HAP-1 (cell line): ENCODE data around the gene HRH3.

Source experiments
- DNase-seq, 2 experiments: peaks; one replicate each; pipeline ENCODE4 v3.0.0-alpha.2; 2016 to 2020; ENCODE audit warnings: low spot score in 2 of 2
- H3K27me3 ChIP-seq: fragments of 250-450 bp; sonication (Bioruptor Pico); 2 replicates; pipeline ENCODE4 v1.5.1; 2020; ENCODE audit warnings: low read depth, mild to moderate bottlenecking, moderate library complexity
- H3K36me3 ChIP-seq: fragments of 250-450 bp; sonication (Bioruptor Pico); replicated peaks from 2 replicates; pipeline ENCODE4 v1.5.1; 2020; ENCODE audit warnings: mild to moderate bottlenecking
- H3K4me1 ChIP-seq: fragments of 250-450 bp; sonication (Bioruptor Pico); 2 replicates; pipeline ENCODE4 v1.5.1; 2020; ENCODE audit warnings: mild to moderate bottlenecking
- H3K4me3 ChIP-seq: fragments of 250-450 bp; sonication (Bioruptor Pico); 2 replicates; pipeline ENCODE4 v1.5.1; 2020; ENCODE audit warnings: mild to moderate bottlenecking, moderate library complexity
- H3K9me3 ChIP-seq: fragments of 250-450 bp; sonication (Bioruptor Pico); 2 replicates; pipeline ENCODE4 v1.5.1; 2020; ENCODE audit warnings: mild to moderate bottlenecking, moderate library complexity
- in situ Hi-C: fragments of 300-500 bp; cut with MboI; formaldehyde crosslinking; loops from 3 replicates; pipeline ENCODE4 v1.14.3; 2020; ENCODE audit warnings: low sequenced_read_pairs, inconsistent platforms, mixed read lengths

HRH3 gene

DNA sequence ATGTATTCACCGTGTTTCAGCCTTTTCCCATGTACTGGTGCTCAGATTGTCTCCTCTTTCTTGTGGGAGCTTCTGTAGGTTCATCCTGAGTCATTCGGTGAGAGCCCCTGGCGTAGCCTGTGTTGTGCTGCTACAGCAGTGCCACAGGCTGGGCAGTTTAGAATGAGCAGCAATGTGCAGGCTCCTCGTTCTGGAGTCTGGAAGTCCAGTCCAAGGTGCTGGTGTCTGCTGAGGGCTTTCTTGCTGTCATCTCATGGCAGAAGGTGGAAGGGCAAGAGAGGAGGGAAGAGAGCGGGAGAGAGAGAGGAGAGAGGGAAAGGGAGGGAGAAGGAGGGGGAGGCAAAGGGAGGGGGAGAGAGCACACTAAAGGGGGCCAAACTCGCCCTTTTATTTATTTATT is 33.3 kb upstream of the HRH3 start:
- no peaks in the 10 kb centered on the region for H3K27me3 ChIP-seq
- no peaks in the 10 kb centered on the region for H3K9me3 ChIP-seq
- 0 out of 2 replicates have a peak, but pooled peaks cover 3% of the 10 kb centered on the region for H3K36me3 ChIP-seq
- in situ Hi-C loops: no loop called here
- DNase-seq: no peak
- H3K4me3 ChIP-seq: no peak overlapping the region
- H3K4me1 ChIP-seq: no peaks in the 10 kb centered on the region

DNA sequence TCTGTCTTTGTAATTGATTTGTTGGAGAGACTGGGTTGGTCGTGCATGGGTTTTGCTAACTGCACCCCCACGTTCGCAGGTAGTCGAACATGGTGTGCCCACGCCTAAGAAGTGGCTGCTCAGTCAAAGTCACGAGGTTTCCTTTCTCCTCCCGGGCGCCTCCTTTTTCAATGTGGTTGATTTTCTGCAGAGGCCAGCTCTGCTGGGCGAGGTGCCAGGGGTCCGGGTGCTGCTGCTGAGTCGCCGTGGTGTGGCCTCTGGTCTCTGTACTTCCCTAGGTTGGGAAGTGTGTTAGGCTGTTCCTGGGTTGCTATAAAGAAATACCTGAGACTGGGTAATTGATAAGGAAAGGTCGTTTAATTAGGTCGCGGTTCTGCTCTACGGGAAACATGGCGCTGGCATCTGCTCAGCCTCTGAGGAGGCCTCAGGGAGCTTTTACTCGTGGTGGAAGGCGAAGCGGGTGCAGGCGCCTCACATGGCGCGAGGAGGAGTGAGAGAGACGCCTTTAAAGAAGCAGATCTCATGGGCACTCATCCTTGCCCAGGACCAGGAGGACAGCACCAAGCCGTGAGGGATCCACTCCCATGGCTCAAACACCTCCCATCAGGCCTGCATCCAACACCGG is 32.4 kb upstream of the HRH3 start:
- DNase-seq: no peak
- no peaks in the 10 kb centered on the region for H3K4me1 ChIP-seq
- H3K9me3 ChIP-seq: no peaks in the 10 kb centered on the region
- no peak overlapping the region for H3K4me3 ChIP-seq
- no peaks in the 10 kb centered on the region for H3K27me3 ChIP-seq
- in situ Hi-C loops: no loop called here
- 0 out of 2 replicates have a peak, but pooled peaks cover 3% of the 10 kb centered on the region for H3K36me3 ChIP-seq

DNA sequence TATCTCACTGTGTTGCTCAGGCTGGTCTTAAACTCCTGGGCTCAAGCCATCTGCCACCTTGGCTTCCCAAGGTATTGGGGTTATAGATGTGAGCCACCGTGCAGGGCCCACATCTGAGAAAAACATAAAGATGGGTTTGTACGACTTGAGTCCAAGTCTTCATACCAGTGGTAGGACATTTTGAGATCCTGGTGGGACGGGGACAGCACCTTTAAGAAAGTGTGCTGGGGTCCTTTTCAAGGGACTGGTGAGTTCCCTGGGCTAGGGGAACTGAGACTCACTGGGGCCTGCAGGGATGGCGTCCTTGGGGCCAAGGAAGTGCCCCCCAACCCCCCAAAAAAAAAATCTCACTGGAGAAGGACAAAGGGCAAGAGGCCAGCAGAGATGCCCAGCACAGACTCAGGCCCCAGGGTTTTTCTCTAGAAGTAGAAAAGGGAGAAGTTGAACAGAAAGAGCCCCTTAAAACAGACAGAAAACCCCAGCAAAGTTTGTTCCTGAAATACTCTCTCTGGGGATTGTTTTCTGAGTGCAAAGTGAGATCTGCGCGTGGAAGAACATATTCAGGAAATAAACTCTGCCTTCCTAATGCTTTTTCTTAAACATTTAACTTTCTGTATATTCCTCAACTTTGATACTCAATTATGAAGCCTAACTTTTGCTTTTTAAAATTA is 28.9 kb upstream of the HRH3 start:
- H3K9me3 ChIP-seq: no peaks in the 10 kb centered on the region
- no peak for DNase-seq
- in situ Hi-C loops: no loop called here
- no peak overlapping the region for H3K4me3 ChIP-seq
- no peaks in the 10 kb centered on the region for H3K36me3 ChIP-seq
- no peaks in the 10 kb centered on the region for H3K27me3 ChIP-seq
- H3K4me1 ChIP-seq: no peaks in the 10 kb centered on the region

DNA sequence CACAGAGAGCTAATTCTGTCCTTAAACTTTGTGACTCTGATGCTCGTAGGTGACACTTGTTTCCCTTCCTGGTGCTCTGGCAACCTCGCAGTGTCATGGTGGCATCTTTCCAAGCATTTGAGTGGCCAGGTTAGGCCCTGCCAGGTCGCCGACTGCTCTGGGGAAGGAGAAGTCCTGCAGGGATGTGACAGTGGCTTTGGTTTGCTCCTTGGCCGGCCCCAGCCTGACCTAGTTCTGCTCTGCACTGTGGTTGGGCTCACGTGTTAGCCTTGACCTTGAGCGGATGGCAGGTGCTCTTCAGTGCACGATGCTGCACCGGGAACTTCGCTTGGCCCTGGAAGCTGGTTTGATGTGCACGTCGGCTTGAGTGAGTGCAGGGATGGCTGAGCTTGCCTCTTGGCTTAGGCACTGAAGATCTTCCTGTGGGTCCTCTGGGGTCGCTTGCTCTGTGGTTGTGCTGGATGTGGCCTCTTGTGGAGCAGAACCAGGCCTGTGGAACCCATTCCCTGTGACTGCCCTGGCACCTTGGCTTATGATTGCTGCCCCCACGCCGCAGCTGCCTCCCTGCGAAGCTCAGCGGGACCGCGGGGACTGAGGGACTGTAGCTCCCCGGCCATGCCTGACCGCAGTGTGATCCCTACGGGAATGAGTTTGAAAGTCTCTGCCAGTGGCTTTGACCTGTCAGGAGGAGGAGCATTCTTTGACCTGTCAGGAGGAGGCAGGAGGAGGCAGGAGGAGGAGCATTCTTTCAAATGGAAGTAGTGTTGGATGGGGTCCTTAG is 27.0 kb upstream of the HRH3 start:
- no peak for DNase-seq
- in situ Hi-C loops: no loop called here
- H3K4me1 ChIP-seq: no peaks in the 10 kb centered on the region

DNA sequence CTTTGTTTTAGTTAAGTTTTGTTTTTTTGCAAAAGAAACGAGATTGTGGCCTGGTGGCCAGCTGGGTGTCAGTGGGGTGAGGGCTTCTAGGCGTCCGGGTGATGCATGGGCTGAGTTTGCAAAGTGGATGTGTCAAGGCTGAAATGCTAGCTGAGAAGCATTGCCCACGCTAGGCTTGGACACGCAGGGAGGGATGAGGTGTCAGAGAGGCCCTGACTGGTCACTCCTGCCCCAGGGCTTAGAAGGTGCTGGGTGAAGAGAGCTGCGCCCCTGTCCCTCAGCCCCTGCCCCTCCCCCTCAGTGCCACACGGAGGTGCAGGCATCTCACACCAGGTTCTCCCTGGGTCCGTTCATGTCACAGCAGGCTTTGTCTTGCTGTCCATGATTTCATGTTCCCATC is 26.4 kb upstream of the HRH3 start:
- no peaks in the 10 kb centered on the region for H3K4me1 ChIP-seq
- H3K27me3 ChIP-seq: no peaks in the 10 kb centered on the region
- in situ Hi-C loops: no loop called here
- H3K4me3 ChIP-seq: no peak overlapping the region
- H3K9me3 ChIP-seq: no peaks in the 10 kb centered on the region
- no peak for DNase-seq
- peaks cover 3% of the 10 kb centered on the region for H3K36me3 ChIP-seq

More for the DNA sequence above, 27.0 kb upstream of the HRH3 start:
- Histone ChIP-seq H3K27me3 (no peaks in the 10 kb centered on the region), H3K4me3 (no peak overlapping the region), H3K9me3 (no peaks in the 10 kb centered on the region), H3K36me3 (no peaks in the 10 kb centered on the region)

- H3K4me3 ChIP-seq: no peak overlapping the region
- in situ Hi-C loops: no loop called here
- no peak for DNase-seq
- H3K36me3 ChIP-seq: peaks cover 4% of the 10 kb centered on the region
- H3K27me3 ChIP-seq: no peaks in the 10 kb centered on the region
- no peaks in the 10 kb centered on the region for H3K4me1 ChIP-seq
- H3K9me3 ChIP-seq: no peaks in the 10 kb centered on the region
Observed at GRCh38 chr20:62245911-62246280, 25.8 kb upstream of the HRH3 start.

GRCh38 chr20:62244644-62245108 is 24.6 kb upstream of the HRH3 start:
- no peak overlapping the region for H3K4me3 ChIP-seq
- in situ Hi-C loops: no loop called here
- H3K9me3 ChIP-seq: no peaks in the 10 kb centered on the region
- H3K27me3 ChIP-seq: no peaks in the 10 kb centered on the region
- DNase-seq: no peak
- H3K36me3 ChIP-seq: peaks cover 4% of the 10 kb centered on the region
- H3K4me1 ChIP-seq: peaks cover 3% of the 10 kb centered on the region; the same call in 1 of the 2 replicates

GRCh38 chr20:62243906-62244515 is 23.9 kb upstream of the HRH3 start:
- DNase-seq: no peak
- Histone ChIP-seq H3K4me1 (peaks cover 10% of the 10 kb centered on the region), H3K36me3 (peaks cover 4% of the 10 kb centered on the region), H3K4me3 (no peak overlapping the region), H3K27me3 (no peaks in the 10 kb centered on the region), H3K9me3 (no peaks in the 10 kb centered on the region)
- in situ Hi-C loops: no loop called here

DNA sequence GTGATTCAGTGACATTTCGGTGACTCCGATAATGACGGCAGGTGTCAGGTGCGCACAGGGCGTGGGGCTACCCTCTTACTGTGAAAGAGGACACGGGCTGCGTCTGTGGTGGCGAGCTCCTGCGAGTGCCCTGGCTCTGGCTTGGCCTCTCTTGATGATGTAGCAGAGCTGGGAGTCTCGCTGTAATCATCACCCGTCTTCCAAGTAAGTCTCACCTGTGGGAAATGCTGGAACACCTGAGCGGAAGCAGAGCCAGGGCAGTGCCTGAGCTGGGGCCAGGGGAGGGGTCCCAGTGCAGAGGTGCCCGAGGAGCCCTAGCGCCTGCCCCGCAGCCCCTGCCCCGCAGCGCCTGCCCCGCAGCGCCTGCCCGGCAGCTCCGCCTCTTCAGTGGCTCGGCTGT is 23.0 kb upstream of the HRH3 start:
- in situ Hi-C loops: no loop called here
- Histone ChIP-seq H3K27me3 (no peaks in the 10 kb centered on the region), H3K9me3 (no peaks in the 10 kb centered on the region), H3K4me3 (no peak overlapping the region), H3K4me1 (peaks cover 10% of the 10 kb centered on the region), H3K36me3 (peaks cover 4% of the 10 kb centered on the region)
- DNase-seq: no peak

GRCh38 chr20:62242176-62242575 is 22.1 kb upstream of the HRH3 start:
- no peaks in the 10 kb centered on the region for H3K9me3 ChIP-seq
- peaks cover 4% of the 10 kb centered on the region for H3K36me3 ChIP-seq
- H3K27me3 ChIP-seq: no peaks in the 10 kb centered on the region
- H3K4me3 ChIP-seq: no peak overlapping the region
- in situ Hi-C loops: no loop called here
- H3K4me1 ChIP-seq: peaks cover 13% of the 10 kb centered on the region
- no peak for DNase-seq

DNA sequence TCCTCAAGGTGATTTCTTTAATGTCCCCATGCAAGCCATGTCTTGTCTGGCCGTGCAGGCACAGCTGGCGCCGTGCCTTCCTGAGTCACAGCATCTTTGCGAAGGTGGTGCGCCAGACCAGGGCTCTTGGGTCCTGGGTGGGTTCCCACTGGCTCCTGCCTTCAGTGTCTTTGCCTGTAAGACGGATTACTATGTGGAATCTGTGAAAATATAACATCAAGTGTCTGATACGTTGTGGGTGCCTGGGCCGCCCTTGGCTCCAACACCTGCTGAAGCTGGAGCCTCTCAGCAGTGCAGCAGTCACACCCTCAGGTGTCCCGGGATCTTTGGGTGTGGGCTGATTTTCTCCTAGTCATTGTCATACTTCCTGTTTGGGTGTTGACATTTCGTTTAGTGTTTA is 21.4 kb upstream of the HRH3 start:
- Histone ChIP-seq H3K9me3 (no peaks in the 10 kb centered on the region), H3K27me3 (no peaks in the 10 kb centered on the region), H3K4me3 (no peak overlapping the region), H3K36me3 (peaks cover 4% of the 10 kb centered on the region), H3K4me1 (peaks cover 13% of the 10 kb centered on the region)
- in situ Hi-C loops: no loop called here
- DNase-seq: no peak

DNA sequence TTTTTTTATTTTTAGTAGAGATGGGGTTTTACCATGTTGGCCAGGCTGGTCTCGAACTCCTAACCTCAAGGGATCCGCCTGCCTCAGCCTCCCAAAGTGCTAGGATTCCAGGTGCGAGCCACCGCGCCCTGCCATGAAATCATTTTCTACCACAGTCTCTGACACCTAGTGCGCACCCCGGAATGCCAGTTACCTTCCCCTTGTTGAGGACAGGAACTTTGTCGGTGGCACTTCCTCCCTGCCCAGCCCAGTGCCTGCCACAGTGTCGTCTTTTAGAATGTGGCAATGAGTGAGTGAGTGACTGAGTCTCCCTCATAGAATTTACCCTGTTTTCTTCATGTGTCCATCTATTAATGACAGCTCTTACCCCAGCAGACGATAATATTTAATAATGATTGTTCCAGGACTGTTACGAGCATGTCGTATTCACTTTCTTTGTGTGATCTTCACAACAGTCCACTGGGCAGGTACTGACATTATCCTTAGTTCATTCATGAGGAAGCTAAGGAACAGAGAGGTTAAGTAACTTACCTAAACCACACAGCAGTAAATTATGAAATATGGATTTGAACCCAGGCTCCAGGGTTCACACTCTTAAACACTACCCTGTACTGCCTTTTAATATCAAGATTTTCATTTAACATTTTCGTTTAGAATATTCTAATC is 20.1 kb upstream of the HRH3 start:
- Histone ChIP-seq H3K36me3 (peaks cover 4% of the 10 kb centered on the region), H3K9me3 (no peaks in the 10 kb centered on the region), H3K4me1 (peaks cover 13% of the 10 kb centered on the region), H3K27me3 (no peaks in the 10 kb centered on the region), H3K4me3 (peak overlapping the region; percentile 58)
- no peak for DNase-seq
- in situ Hi-C loops: no loop called here

GRCh38 chr20:62239278-62239879 is 19.3 kb upstream of the HRH3 start:
- in situ Hi-C loops: no loop called here
- Histone ChIP-seq H3K4me1 (peaks cover 13% of the 10 kb centered on the region), H3K27me3 (no peaks in the 10 kb centered on the region), H3K4me3 (peak overlapping the region; percentile 58), H3K9me3 (no peaks in the 10 kb centered on the region), H3K36me3 (peaks cover 4% of the 10 kb centered on the region)
- DNase-seq: no peak
